Myocyte (in vitro differentiated cells): Measurements from ENCODE around the gene SLC29A2. TPM values are rescaled to one million over a fixed set of nuclear protein-coding genes. Genes with fewer than 3 reads are reported as not detected.

Experiments used
- DNase-seq: peaks from one replicate; pipeline ENCODE4 v3.0.0-alpha.2; 2012; ENCODE audit warnings: low read depth
- polyA plus RNA-seq: library from polyadenylated mRNA; unstranded; fragments of >200 nt; gene quantifications from one replicate; pipeline ENCODE4 v1.2.1, GENCODE V29; 2012; ENCODE audit warnings: missing spikeins
- total RNA-seq: library from RNA; depleted of rRNA; stranded (reverse); fragments of >200 nt; gene quantifications from 2 replicates; pipeline ENCODE4 v1.2.3, GENCODE V29; 2014

SLC29A2 gene, protein sequence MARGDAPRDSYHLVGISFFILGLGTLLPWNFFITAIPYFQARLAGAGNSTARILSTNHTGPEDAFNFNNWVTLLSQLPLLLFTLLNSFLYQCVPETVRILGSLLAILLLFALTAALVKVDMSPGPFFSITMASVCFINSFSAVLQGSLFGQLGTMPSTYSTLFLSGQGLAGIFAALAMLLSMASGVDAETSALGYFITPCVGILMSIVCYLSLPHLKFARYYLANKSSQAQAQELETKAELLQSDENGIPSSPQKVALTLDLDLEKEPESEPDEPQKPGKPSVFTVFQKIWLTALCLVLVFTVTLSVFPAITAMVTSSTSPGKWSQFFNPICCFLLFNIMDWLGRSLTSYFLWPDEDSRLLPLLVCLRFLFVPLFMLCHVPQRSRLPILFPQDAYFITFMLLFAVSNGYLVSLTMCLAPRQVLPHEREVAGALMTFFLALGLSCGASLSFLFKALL
- 4.5 and 8.5 TPM in 2 replicates for total RNA-seq
- polyA plus RNA-seq = 0.79 TPM

DNA sequence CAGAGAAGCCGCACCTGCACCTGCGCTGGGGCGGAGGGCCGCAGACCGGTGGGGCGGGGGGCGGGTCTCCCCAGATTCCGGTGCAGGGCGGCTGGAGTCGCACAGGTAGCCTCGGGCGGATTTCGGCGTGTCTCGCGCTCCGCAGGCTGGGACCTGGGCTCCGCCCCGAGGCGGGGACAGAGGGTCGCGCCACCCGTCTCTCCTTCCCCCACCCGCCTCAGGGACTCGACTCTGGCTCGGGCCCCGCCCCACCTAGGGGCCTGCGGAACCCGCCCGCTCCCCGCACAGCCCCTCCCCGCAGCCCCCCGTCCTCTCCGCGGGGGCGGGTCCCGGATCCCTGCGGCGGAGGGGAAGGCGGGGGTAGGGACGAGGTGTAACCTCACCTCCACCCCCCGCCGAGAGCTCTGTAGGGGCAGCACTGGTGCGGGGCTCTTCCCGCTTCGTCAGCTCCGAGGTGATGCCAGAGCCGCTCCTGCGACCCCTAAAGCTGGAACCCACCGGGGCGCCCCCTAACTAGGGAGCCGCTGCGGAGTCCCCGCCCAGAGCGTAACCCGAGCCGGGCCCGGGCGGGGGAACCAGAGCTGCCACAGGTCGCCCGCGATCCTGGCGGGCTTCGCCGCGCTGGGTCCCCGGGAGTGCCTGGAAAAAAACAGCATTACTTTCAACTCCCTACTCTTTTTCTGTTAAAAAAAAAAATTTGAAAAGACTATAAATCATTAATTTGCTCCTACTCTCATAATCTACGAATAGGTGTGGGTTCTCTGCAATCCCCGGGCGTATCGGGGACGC lies at the start of gene SLC29A2:
Gene SLC29A2 (minus strand): TSS at position 134 of the 789 bp plus-strand sequence. CDS start 169 bp downstream, outside the sequence.
- peak; percentile 33 for DNase-seq

DNA sequence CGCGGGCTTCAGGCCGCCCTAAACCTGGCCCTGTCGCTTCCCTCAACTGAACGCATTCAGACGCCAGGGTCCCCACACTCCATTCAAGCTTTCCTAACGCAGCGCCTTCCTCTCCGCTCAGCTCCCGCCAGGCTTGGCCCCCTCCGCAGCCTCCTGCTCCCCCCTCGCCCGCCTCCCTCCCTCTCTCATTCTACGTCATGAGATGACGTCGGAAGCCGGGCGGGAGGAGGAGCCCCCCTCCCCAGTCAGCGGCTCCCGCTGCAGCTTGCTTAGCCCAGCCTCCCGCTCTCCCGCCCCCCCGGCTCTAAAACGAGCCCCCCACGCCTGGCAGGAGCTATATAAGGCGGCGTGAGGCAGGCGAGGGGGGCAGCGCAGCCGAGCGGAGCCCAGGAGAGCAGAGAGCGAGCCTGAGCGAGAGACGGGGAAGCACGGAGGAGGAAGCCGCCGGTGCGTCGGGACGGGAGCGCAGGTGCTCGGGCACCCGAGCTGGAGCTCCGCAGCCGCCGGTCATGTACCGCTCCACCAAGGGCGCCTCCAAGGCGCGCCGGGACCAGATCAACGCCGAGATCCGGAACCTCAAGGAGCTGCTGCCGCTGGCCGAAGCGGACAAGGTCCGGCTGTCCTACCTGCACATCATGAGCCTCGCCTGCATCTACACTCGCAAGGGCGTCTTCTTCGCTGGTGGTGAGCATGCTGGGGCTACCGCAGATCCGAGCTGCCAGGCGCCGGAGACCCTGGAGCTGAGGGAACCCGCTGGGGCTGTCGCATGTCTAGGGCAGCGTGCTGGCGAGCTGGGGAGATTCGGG lies 49.3 kb upstream of the SLC29A2 start, which contains the start of gene NPAS4:
Gene NPAS4 (plus strand): TSS at position 365 of the 806 bp plus-strand sequence. CDS start 145 bp downstream, at position 510.
- no peak for DNase-seq

DNA sequence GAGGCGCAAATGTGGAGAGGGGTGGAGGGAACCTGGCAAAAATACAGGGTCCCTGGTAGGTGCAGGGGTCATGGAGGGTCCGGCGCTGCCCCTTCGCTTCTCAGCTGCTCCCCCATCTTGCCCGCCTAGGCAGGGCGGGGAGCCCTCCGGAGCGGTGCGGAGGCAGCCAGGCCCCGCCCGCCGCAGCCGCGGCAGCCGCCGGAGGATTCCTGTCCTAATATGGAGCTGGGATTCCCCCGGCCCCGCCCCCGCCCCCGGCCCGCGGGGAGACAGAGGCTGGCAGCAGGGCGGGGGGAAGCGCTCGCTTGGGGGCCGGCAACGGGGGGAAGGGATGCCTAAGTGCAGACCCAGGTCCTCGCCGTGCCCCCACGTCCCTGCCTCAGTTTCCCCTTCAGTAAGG lies 48.3 kb upstream of the SLC29A2 start:
- no peak for DNase-seq

DNA sequence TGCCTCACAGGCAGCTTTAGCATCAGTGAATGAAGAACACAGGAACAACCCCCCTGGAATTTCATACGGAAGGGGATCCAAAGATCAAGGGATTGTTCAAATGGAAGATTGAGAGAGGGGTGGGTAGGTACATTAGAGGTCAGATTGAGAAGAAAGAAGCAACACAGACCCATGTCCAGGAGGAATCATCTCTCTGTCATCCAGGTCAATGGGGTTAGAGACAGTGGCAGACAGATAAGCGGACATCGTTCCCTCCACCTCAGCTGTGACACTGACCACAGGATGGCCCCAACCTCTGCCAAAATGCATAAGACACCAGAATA lies 47.4 kb upstream of the SLC29A2 start:
- no peak for DNase-seq

DNA sequence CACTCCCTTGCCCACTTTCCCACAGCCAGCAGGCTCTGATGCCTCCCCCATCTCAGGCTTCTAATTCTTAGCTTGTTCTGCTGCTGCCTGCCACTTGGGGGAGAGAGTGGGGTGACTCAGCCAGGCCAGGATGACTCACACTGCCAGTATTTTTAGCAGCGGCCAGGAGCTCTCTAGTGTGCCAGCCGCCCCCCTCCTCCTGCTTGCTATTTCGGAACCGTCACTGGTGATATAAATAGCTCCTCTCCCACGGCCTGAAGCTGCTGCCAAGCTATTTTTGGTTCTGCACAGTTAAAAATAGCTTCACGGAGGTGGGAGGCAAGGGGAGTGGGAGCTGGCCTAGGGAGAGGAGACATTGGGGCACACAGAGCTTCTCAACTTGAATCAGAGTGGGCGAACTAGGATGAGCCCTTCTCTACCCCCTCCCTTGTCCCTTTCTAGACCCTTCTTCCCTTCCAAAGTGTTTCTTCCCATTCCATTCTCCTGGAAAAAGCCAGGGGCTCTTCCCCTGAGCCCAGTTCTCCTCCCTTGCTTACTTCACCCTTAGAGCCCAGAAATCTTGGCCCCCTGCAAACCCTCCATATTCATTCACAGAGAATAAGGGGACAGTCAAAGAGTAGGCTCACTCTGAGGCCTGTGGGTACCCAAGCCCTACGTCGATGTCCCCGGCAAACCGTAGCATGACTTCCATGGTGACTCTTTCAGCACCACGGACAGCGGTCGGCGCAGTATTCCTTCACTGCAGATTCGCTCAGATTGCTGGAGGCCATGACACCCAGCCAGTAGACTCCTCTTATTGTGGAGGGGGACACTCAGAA lies 46.8 kb upstream of the SLC29A2 start:
- peak; percentile 97 for DNase-seq

DNA sequence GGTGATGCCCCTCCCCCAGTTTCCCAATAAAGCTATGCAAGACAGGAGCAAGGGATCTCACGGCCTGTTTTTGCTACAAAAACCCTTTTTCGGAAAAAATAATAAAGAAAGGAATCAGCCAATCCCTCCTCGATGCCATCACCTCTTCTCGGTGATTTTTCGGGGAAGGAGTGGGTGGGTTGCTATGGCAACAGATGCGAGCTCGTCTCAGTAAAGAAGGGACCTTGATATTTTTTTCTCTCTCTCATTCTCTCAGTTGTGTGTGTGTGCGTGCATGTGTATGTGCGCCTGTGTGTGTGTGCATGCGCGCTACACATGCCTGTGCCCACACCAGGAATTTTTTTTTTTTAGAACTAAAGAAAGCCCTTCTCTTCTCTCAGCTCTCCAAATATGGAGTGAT lies 45.4 kb upstream of the SLC29A2 start:
- DNase-seq = no peak

DNA sequence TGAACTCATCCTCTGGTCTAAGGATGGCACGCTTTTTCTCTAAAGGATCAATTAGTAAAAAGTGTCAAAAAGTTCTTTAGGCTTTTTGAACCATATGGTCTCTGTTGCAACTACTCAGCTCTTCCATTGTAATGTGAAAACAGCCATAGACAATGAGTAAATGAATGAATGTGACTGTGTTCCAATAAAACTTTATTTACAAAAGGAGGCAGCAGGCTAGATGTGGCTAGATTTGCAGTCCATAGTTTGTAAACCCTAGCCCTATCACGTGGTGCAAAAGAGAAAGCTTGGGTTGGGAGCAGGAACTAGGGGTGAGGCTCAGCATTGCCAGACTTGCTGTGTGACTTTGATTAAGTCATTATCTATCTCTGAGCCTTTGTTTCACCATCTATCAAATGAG lies 43.9 kb upstream of the SLC29A2 start:
- DNase-seq = no peak

DNA sequence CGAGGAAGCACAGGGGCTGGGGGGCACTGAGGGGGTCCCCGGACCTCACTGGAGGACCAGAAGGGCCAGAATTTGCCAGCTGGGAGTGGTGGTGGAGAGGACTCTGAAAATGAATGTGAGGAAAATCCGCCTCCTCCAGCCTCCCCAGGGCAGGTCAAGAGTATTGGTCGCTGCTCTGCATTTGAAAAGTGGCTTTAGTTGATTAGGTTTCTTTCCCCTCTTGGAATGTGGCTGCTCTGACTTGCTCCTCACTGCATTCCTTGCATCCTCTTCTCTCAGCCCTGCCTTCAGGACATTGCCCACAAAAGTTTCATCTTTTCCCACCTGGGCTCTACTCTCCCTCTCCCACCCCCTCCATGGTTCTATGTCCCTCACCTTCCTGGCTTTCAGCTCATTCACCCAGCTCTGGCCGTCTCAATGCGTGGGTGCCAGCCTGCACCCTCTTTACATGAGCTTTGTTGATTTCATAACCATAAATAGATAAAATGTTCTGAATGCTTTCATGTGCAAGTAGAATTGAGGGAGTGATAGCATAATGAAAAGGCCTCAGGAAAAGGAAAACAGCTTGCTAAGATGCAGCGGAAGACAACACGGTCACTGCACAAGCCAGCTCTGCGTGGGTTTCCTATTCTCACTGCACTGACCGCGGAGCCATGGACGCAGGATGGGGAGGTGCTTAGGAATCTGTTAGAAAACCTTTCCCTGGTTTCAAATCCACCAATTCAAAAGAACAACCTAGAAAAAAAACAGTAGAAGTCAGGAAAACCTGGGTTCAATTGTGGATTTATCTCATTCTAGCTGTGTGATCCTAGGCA lies 42.8 kb upstream of the SLC29A2 start:
- DNase-seq = no peak

DNA sequence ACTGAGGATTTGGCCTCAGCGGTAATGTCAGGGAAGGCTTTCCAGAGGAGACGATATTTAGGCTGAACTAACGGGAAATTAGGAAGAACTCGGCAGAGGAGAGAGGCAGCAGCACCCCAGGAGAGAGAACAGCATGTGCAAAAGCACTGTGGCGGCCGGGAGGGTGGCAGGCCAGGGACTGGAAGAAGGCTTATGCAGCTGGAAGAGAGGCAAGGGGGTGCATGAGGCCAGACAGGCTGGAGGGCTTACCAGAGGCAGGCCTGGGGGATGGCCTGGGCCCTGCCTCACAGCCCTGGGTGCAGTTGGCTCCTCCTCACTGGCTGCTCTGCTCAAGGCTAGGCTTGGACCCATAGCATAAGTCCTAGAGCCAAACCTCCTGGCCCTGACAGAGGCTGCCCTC lies 41.6 kb upstream of the SLC29A2 start:
- no peak for DNase-seq

DNA sequence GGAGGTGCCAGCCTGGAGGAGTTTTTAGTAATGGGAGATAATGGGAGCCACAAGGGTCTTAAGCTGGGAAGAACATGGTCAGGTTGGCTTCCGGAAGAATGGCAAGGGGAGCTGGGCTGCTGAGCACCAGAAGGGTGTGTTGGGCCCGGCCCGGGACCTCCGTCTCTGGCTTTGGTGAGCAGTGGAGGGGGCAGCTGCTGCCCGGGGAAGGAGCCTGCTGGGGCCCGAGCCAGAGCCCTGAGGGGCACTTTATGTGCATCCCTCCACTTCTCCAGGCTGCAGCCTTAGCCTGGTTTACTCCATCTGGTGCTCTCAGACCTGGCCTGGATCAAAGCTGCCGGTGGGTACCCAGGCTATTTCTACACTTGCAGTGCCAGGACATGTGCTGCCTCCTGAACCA lies 40.5 kb upstream of the SLC29A2 start:
- DNase-seq = no peak

DNA sequence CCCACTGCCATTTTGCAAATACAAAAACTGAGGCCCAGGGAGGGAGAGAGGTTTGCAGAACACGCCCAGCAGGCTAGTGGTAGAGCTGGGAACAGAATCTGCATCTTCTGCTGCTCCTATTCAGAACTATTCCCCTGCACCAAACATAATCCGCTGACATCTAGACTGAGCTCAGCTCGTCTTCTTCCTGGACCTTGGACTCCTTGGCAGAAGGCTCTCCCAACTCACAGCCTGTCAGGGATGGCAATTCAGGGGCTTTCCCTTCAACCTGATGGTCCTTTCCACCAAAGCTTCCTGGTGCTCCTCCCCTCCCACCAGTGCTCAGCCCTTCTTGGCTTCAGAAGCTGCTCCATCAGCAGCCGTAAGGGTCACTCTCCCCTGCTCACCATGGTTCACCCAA lies 39.8 kb upstream of the SLC29A2 start:
- DNase-seq = no peak

DNA sequence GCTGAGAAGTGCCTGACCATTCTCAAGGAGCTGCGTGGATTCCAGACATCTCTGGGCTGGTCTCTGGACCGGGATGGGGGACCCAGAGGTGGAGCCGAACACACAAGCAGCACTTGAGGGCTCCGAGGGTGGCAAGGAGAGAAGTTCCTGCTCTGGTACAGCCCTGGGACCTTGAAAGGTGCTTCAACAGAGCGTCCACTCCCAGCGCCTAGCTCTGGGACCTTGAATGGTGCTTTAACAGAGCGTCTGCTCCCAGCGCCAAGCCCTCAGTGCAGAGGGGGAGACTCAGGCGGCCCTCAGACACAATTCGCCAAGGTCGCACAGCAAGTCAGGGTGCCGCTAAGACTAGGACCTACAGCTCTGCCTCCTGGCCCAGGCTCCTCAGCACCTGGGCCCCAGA lies 38.6 kb upstream of the SLC29A2 start:
- no peak for DNase-seq

DNA sequence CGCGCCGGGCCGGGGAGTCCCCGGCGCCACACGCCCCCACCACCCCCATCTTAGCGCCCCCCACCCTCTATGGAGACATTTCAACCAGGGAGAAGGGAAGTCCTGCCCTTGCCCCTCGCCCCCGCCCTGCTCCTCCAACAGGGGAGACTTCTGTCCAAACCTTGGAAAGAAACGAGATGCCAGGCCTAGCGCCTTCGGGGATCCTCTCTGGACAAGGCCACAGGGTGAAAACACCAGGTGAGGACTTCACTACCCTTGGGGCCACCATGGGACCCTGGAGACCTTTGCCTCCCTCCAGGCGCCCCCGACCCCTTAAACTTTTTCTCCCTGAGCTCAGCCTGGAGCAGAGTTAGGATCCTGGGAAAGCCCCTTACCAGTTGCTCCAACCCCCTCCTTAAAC lies 37.7 kb upstream of the SLC29A2 start:
- DNase-seq = no peak

DNA sequence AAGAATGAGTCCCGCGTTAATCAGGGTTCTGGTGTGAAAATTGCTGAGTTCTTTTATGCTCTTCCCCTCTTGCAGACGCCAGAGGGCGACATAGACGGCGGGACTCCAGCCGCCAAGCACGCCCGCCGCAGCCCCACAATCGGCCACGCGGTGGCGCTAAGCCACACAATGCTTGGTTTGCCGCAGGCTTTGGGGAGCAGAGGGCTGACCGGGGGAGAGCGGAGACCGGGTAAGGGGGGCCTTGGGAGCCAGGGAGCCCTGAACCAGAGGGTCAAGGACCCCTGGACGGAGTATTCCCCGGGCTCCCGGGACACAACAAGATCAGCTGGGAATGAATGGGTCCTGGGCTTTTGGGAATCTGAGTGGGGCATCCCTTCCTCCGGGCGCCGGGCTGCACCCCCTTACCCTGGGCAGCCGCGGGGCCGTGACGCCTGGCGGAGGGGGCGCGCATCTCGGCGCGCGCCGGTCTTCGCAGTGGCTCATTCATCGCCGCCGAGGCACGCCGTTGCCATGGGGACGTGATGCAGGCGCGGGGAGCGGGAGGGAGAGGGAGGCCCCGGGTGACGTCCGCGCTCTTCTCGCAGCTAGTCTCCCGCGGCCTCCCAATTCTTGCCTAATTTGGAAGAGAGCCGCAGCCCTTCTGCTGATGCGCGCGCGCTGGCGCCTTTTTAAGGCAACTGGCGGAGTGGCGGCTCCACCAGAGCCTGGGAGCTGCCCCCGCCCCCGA lies 37.1 kb upstream of the SLC29A2 start:
- DNase-seq = peak; percentile 86

DNA sequence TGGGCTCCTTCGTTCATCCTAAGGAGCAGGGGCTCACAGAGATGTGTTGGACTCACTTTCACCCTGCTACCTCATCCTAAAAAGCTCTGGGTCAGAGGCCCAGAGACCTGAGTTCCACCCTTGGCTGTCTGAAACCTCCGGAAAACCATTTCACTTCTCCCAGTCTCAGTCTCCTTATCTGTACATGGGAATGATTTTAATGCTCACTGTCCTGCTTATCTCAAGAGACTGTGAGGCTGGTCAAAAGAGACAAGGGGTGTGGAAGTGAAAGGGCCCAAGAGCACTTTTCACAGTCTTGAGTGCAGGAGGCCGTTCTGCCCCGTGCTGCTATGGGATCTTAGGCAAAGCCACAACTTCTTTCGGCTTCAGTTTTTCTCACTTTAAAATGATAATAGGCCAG lies 36.1 kb upstream of the SLC29A2 start:
- DNase-seq = no peak

DNA sequence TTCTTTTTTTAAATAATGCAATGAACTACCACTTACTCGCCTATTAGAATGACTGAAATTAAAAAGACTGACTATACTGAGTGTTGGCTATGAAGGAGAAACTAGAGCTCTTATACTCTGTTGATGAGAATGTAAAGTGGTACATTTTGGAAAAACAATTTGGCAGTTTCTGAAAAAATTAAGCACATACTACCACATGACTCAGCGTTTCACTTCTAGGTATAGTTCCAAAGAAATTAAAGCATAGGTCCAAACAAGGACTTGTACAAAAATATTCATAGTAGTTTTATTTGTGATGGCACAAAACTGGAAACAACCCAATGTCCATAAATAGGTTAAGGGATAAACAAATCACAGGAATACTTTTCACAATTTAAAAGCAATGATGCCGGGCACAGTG lies 22.4 kb upstream of the SLC29A2 start:
- no peak for DNase-seq

DNA sequence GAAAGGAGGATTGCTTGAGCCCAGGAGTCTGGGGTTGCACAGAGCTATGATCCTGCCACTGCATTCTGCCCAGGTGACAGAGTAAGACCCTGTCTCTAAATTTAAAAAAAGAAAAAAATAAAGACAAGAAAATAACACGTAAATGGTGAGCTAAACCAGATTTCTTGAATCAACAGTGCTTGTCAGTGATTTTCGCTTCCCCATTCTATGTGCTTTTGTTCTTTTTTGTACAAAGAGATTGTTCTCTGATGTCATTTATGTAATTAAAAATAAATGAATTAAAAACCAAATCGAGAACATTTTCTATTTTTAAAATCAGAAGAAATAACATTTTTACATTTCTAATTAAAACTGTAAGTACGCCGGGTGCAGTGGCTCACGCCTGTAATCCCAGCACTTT lies 19.8 kb upstream of the SLC29A2 start:
- no peak for DNase-seq

DNA sequence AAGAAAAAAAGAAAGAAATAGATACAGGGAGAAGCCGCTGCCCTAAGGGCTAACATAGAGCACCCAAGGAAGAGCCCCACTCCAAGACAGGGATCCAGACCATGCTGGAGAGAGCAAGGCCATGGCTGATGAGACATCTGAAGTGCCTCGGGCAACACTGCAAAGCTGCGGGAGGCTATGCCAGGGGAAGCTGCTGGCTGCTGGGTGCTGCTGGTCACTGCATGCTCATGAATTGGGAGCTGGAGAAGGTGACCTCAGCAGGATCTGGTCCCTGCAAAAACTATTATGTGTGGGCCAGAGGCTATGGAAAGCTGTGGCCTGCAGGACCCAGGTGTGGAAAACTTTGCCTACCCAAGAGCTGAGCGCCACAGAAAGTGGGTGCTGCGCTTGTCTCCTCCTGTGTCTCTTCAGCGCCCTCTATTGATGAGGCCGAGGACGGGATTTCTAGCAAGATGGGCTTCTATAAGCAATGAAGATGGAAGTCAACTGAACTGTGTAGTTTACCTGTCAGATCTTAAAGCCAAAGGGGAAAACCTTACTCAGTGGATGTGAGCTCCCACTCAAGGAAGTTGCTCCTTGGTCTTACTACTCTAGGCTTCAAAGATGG lies 17.3 kb upstream of the SLC29A2 start:
- DNase-seq = peak; percentile 77
